GM12865 (cell line): ENCODE data around the gene EML3.

Experiments
- DNase-seq: peaks from one replicate; pipeline ENCODE4 v3.0.0; 2010; ENCODE audit warnings: low read depth
- H3K4me3 ChIP-seq: 2 replicates; pipeline ENCODE4 v1.5.1; 2011; ENCODE audit warnings: mild to moderate bottlenecking, low read depth, low read length, control low read depth
- TF ChIP-seq, protein P1 (sequence below): IDR thresholded peaks from 2 replicates; pipeline ENCODE4 v1.5.1; 2011; ENCODE audit warnings: low read length, control low read depth, low read depth, inconsistent platforms; ENCODE audit not compliant: insufficient read depth; ENCODE audit errors: missing control alignments

EML3 gene

GRCh38 chr11:62648185-62648966, 35.8 kb upstream of the EML3 start:
- TF ChIP-seq, protein P1, sequence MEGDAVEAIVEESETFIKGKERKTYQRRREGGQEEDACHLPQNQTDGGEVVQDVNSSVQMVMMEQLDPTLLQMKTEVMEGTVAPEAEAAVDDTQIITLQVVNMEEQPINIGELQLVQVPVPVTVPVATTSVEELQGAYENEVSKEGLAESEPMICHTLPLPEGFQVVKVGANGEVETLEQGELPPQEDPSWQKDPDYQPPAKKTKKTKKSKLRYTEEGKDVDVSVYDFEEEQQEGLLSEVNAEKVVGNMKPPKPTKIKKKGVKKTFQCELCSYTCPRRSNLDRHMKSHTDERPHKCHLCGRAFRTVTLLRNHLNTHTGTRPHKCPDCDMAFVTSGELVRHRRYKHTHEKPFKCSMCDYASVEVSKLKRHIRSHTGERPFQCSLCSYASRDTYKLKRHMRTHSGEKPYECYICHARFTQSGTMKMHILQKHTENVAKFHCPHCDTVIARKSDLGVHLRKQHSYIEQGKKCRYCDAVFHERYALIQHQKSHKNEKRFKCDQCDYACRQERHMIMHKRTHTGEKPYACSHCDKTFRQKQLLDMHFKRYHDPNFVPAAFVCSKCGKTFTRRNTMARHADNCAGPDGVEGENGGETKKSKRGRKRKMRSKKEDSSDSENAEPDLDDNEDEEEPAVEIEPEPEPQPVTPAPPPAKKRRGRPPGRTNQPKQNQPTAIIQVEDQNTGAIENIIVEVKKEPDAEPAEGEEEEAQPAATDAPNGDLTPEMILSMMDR: no peak
- no peak for DNase-seq
- H3K4me3 ChIP-seq: no peak overlapping the region

DNA sequence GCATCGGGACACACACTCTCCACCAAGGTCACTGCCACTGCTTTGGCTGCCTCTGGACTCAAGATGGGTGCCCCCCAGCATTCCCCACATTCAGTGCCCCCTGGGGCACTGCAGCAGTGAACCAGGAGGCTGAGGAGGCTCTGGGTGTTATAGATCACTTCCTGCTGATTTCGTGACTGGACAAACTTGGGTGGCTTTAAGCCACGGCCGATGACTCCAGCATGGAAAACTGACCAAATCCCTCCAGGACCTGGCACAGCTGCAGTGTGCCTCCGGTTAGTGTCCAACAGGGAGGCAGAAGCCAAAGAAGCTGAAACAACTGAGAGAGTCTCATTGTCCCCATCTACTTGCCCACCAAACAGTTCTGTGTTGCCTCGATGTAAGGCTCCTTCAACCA, 35.0 kb upstream of the EML3 start:
- no peak for DNase-seq
- no peak overlapping the region for H3K4me3 ChIP-seq
- TF ChIP-seq, protein P1: no peak

GRCh38 chr11:62646825-62647608, 34.4 kb upstream of the EML3 start:
- DNase-seq: no peak
- no peak overlapping the region for H3K4me3 ChIP-seq
- TF ChIP-seq, protein P1: no peak

GRCh38 chr11:62645946-62646824, 33.6 kb upstream of the EML3 start, which contains the start of gene GANAB:
Gene GANAB (minus strand): TSS chr11:62646613. CDS start chr11:62646599, 14 bp downstream.
- peak within 1 kb of the TSS; percentile 98 for H3K4me3 ChIP-seq
- TF ChIP-seq, protein P1: no peak
- peak; percentile 98 for DNase-seq

GRCh38 chr11:62645671-62645945, 33.0 kb upstream of the EML3 start:
- TF ChIP-seq, protein P1: no peak
- peak overlapping the region; percentile 98 for H3K4me3 ChIP-seq
- no peak for DNase-seq

DNA sequence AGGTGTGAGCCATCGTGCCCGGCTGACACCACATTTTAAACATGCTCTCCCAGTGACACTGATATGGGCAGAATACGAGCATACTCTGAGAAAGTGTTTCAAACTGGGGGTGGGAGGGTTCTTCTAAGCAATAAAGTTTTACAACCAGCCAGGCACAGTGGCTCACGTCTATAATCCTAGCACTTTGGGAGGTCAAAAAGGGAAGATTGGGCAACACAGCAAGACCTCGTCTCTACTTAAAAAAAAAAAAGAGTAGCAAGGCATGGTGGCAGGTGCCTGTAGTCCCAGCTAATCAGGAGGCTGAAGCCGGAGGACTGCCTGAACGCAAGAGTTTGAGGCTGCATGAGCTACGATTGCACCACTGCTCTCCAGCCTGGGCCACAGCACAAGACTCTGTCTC, 31.6 kb upstream of the EML3 start:
- no peak overlapping the region for H3K4me3 ChIP-seq
- TF ChIP-seq, protein P1: no peak
- DNase-seq: no peak
